Pericardium fibroblast (primary cell): Measurements from ENCODE around the gene VOPP1. TPM values are rescaled to one million over a fixed set of nuclear protein-coding genes. Genes with fewer than 3 reads are reported as not detected.

Experiments
- total RNA-seq: library from RNA; depleted of rRNA; stranded (reverse); fragments of >200 nt; gene quantifications from 2 replicates; pipeline ENCODE4 v1.2.3, GENCODE V29; 2015

VOPP1 gene, protein sequence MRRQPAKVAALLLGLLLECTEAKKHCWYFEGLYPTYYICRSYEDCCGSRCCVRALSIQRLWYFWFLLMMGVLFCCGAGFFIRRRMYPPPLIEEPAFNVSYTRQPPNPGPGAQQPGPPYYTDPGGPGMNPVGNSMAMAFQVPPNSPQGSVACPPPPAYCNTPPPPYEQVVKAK
- total RNA-seq: 30.4 and 38.0 TPM in 2 replicates

DNA sequence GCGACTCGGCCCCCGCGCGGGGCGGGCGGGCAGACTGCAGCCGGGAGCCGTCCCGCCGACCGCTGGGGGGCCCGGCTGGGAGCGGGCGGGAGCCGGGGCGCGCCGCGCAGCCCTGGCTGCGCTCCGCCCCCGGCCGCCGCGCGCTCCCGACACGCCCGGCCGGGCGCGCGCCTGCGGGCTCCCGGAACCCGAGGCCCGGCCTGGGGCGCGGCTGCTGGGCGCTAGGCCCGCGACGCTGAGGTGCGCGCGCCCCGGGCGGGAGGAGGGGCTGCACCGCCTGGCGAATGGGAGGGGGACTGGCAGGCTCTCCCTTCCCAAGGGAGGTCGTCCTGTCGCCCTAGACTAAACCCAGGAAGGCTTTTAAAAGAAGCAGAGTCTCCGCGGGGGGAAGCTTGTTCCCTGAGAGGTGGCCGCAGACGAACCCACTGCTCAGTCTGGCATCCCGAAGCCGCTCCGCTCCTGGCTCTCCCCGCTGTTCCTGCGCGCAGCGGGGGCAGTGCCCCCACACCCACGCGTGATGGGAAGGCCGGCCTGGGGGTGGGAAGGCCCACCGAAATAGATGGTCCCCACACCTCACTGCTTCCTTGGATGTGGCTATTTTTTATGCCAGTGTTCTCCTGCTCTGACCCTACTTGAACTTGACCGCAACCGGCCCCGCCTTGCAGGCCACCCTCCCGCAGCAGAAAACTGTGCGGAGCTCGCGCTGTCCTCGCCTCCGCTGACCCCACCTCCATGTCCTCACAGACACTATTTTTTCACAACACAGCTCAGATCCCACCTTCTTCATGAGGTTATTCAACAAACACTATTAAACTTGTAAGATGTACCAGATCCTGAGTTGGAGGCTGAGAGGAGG, at the start of gene VOPP1:
VOPP1 (minus strand) TSS at position 125 of the 856 bp plus-strand sequence. CDS start 178 bp downstream, outside the sequence.

Other genes with a start within 250 kb of the VOPP1 start
- 8.3 and 14.5 TPM in 2 replicates for gene LANCL2, start 207.2 kb downstream of the VOPP1 start, total RNA-seq